Natural killer cell (primary cell): Measurements from ENCODE around the gene PMM2. TPM values are rescaled to one million over a fixed set of nuclear protein-coding genes. Genes with fewer than 3 reads are reported as not detected.

Experiments used
- ATAC-seq, 3 donors: fragments of 150-1000 bp in 2 of 3; fragments of 200-7000 bp in 1 of 3; cut with Tn5 transposase; 1 replicate in 1 of 3; 2 replicates in 2 of 3; pipeline ENCODE4 v1.10.0; 2021; ENCODE audit warnings: mild to moderate bottlenecking in 2 of 3, moderate library complexity in 2 of 3
- DNase-seq, 2 donors: peaks; one replicate each; pipeline versions ENCODE4 v3.0.0 to v3.0.0-alpha.2; 2013 to 2021; ENCODE audit warnings: mixed read lengths in 1 of 2
- H3K27ac ChIP-seq: one replicate; pipeline ENCODE4 v1.5.1; 2013; ENCODE audit warnings: mild to moderate bottlenecking, low read length
- H3K27me3 ChIP-seq: one replicate; pipeline ENCODE4 v1.6.1; 2013; ENCODE audit warnings: low read length; ENCODE audit not compliant: control insufficient read depth, insufficient read depth
- H3K36me3 ChIP-seq: one replicate; pipeline ENCODE4 v1.6.1; 2013; ENCODE audit warnings: low read length; ENCODE audit not compliant: control insufficient read depth, insufficient read depth
- H3K4me1 ChIP-seq: one replicate; pipeline ENCODE4 v1.6.1; 2013; ENCODE audit warnings: low read length; ENCODE audit not compliant: control insufficient read depth, insufficient read depth
- H3K4me3 ChIP-seq: one replicate; pipeline ENCODE4 v1.5.1; 2013; ENCODE audit warnings: low read length
- H3K9me3 ChIP-seq: one replicate; pipeline ENCODE4 v1.6.1; 2013; ENCODE audit warnings: low read length; ENCODE audit not compliant: control insufficient read depth, insufficient read depth
- H3K27ac Mint-ChIP-seq, 2 donors: one replicate each; pipeline ENCODE4 v1.8.0; 2022; ENCODE audit warnings: mild to moderate bottlenecking in 2 of 2, mixed read lengths in 2 of 2, moderate library complexity in 1 of 2
- H3K27me3 Mint-ChIP-seq, 2 donors: one replicate each; pipeline ENCODE4 v1.8.0; 2022; ENCODE audit warnings: low read depth in 2 of 2, mixed read lengths in 2 of 2
- H3K36me3 Mint-ChIP-seq: one replicate; pipeline ENCODE4 v1.8.0; 2022; ENCODE audit warnings: mixed read lengths
- H3K4me1 Mint-ChIP-seq, 2 donors: one replicate each; pipeline ENCODE4 v1.8.0; 2022; ENCODE audit warnings: mixed read lengths in 2 of 2
- H3K4me3 Mint-ChIP-seq: one replicate; pipeline ENCODE4 v1.8.0; 2022; ENCODE audit warnings: mild to moderate bottlenecking, moderate library complexity, mixed read lengths
- H3K9me3 Mint-ChIP-seq, 2 donors: one replicate each; pipeline ENCODE4 v1.8.0; 2022; ENCODE audit warnings: mixed read lengths in 2 of 2
- WGBS: methylation state at CpG from one replicate; pipeline ENCODE4 v1.1.7; 2013; ENCODE audit warnings: missing lambda C conversion rate; ENCODE audit not compliant: insufficient coverage; 5-methylcytosine and 5-hydroxymethylcytosine counted together
- intact Hi-C: fragments of 100-400 bp; cut with micrococcal nuclease; formaldehyde crosslinking; loops from one replicate; pipeline ENCODE4 v1.14.2; 2022
- total RNA-seq, 4 donors: library from RNA; stranded (reverse); fragments of 120-200 nt in 1 of 4; gene quantifications; one replicate each; pipeline versions ENCODE4 v1.2.3 to v1.2.4, GENCODE V29; 2013 to 2022
- TF ChIP-seq, protein P1 (sequence below): fragments of 200-600 bp; IDR thresholded peaks from one replicate; pipeline ENCODE4 v1.8.0; 2022; ENCODE audit warnings: antibody characterized with exemption

Gene PMM2
- total RNA-seq, 3 donors from 2014 or later (not counting 1 experiment from before 2014, with no cell fraction given) = 33.4 to 37.6 (median 36.4) TPM

- Mint-ChIP-seq H3K4me1 (peaks cover 12 to 24% of the 10 kb centered on the region in 2 donors), H3K9me3 (no peaks in the 10 kb centered on the region), H3K4me3 (no peak overlapping the region), H3K27me3 (peaks cover 0 to 8% of the 10 kb centered on the region in 2 donors), H3K36me3 (no peaks in the 10 kb centered on the region), H3K27ac (peak overlapping the region; percentile 6 to 51)
- intact Hi-C loops = no loop called here
- 83% methylated on average over 18 of the region's 19 CpGs for WGBS
- Histone ChIP-seq H3K9me3 (no peaks in the 10 kb centered on the region), H3K36me3 (peaks cover 13% of the 10 kb centered on the region), H3K27me3 (no peaks in the 10 kb centered on the region), H3K4me1 (peaks cover 21% of the 10 kb centered on the region), H3K4me3 (no peak overlapping the region), H3K27ac (no peak overlapping the region)
- DNase-seq (no peak), ATAC-seq (no peak)
- TF ChIP-seq, protein P1, sequence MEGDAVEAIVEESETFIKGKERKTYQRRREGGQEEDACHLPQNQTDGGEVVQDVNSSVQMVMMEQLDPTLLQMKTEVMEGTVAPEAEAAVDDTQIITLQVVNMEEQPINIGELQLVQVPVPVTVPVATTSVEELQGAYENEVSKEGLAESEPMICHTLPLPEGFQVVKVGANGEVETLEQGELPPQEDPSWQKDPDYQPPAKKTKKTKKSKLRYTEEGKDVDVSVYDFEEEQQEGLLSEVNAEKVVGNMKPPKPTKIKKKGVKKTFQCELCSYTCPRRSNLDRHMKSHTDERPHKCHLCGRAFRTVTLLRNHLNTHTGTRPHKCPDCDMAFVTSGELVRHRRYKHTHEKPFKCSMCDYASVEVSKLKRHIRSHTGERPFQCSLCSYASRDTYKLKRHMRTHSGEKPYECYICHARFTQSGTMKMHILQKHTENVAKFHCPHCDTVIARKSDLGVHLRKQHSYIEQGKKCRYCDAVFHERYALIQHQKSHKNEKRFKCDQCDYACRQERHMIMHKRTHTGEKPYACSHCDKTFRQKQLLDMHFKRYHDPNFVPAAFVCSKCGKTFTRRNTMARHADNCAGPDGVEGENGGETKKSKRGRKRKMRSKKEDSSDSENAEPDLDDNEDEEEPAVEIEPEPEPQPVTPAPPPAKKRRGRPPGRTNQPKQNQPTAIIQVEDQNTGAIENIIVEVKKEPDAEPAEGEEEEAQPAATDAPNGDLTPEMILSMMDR = no peak
These were observed 89.2 kb downstream of the PMM2 start for GRCh38 chr16:8886593-8887430.

DNA sequence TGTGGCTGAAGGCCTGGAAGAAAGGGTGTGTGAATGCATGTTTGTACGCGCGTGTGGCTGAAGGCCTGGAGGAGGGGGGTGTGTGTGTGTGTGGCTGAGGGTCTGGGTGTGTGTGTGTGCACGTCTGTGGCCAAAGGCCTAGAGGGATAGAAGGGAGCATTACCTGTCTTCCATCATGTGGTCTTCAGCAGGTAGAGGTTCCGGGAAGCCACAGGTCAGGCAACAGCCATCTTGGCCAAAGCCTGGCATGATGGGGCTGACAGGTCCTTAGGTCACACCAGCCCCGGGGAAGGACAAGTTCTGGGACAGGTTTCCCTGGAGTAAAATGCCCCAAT is 89.8 kb downstream of the PMM2 start:
- no peaks in the 10 kb centered on the region for H3K27me3 ChIP-seq

GRCh38 chr16:8887952-8888560 is 90.4 kb downstream of the PMM2 start:
- ATAC-seq (no peak), DNase-seq (no peak)
- no peaks in the 10 kb centered on the region for H3K27me3 ChIP-seq
- H3K36me3 ChIP-seq = peaks cover 18% of the 10 kb centered on the region
- H3K9me3 ChIP-seq = no peaks in the 10 kb centered on the region
- Mint-ChIP-seq H3K36me3 (peaks cover 3% of the 10 kb centered on the region), H3K4me1 (peaks cover 12 to 27% of the 10 kb centered on the region in 2 donors), H3K27me3 (peaks cover 0 to 8% of the 10 kb centered on the region in 2 donors), H3K9me3 (no peaks in the 10 kb centered on the region), H3K4me3 (no peak overlapping the region), H3K27ac (peak overlapping the region in 1 of 2 donors; percentile 6)
- 91% methylated on average over 16 of the region's 16 CpGs for WGBS
- H3K4me3 ChIP-seq = no peak overlapping the region
- intact Hi-C loops = no loop called here
- TF ChIP-seq, protein P1 = no peak
- peaks cover 26% of the 10 kb centered on the region for H3K4me1 ChIP-seq
- H3K27ac ChIP-seq = no peak overlapping the region

More for the DNA sequence above, 89.8 kb downstream of the PMM2 start:
- Mint-ChIP-seq H3K4me3 (no peak overlapping the region), H3K27me3 (peaks cover 0 to 8% of the 10 kb centered on the region in 2 donors), H3K27ac (peak overlapping the region; percentile 6 to 51), H3K4me1 (peaks cover 12 to 27% of the 10 kb centered on the region in 2 donors), H3K9me3 (no peaks in the 10 kb centered on the region), H3K36me3 (no peaks in the 10 kb centered on the region)
- Histone ChIP-seq H3K27ac (no peak overlapping the region), H3K4me1 (peaks cover 26% of the 10 kb centered on the region), H3K9me3 (no peaks in the 10 kb centered on the region), H3K36me3 (peaks cover 18% of the 10 kb centered on the region), H3K4me3 (no peak overlapping the region)
- WGBS = 94% methylated on average over 6 of the region's 6 CpGs
- intact Hi-C loops = no loop called here
- ATAC-seq (no peak), DNase-seq (no peak)
- TF ChIP-seq, protein P1 = no peak
